Ramos (cell line): ENCODE data around the gene TSKU.

Experiments used
- in situ Hi-C: fragments of 300-500 bp; cut with MboI; formaldehyde crosslinking; loops from one replicate; pipeline ENCODE4 v1.14.3; 2022; ENCODE audit warnings: low sequenced_read_pairs; ENCODE audit not compliant: unreplicated experiment

Gene TSKU

DNA sequence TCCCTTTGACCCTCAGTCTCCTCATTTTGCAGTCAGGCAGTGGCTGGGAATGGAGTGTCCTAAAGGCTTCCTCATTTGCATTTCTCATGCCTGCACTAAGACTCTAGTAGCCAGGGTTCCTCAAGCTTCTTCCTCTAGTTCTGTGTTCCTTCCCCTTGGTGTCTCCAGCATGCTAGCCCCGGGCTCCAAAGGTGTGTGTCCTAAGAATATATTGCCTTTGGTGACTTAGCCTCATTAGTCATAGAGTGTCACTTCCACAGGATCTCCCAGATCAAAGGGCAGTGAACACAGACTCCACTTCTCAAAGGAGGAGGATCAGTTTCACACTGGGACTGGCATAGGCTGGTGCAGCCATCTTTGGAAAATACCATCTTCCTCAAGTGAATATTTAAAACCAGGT is 56.2 kb downstream of the TSKU start:
- in situ Hi-C loops: no loop called here

DNA sequence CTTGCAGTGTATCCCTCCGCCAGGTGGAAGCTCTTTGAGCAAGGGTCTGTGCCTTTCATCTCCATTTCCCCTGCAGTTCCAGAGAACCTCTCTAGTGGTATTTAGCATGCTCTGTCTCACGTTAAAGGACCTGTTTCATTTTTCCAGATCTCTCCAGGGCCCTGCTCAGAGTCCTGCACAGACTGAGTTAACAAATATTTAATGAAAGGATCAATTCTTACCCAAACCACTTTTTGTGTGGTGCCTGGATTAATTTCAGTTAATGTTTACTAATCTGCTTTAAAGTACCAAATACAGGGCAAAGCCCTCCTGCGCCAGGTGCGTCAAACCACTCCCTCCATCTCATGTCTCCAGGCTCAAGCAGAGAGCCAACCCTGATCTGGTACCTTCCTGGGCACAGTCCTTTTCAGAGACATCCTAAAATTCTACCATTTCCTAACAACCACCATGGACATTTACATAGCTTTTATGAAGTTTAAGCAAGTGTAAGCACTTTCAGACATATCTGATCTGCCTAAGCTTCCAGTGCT is 58.8 kb downstream of the TSKU start:
- in situ Hi-C loops: no loop called here

DNA sequence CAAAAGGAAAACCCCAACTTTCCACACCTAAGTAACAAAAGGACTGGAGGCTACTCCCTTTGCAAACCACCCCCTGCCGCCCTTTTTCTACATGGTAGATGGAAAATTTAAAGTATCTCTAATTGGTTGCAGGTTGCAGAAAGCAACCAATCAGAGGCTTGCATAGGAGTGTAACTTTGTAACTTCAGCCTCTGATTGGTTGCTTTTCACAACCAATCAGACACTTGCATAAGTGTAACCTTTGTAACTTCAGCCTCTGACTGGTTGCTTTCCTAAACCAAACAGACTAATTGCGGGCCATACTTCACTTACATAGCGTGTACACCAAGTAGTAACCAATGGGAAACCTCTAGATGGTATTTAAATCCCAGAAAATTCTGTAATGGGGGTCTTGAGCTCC is 60.8 kb downstream of the TSKU start:
- in situ Hi-C loops: no loop called here

DNA sequence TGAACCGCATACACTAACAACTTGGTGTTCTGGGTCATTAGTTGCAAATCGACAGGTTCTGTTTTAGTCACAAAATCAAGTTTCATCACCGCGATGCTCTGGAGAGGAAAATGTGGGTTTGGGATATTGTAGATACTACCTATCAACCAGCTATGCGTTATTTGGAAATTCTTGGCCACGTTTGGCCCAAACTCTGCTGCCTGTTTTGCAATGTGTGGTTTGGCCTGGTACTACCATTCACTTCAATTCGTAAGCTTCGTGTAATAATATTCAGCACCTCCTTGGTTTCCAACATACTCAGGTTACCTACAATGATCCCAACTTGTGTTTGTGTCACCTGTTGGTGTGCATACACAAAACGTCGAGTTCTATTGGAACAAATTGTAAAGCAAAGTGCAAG is 61.4 kb downstream of the TSKU start:
- in situ Hi-C loops: no loop called here

DNA sequence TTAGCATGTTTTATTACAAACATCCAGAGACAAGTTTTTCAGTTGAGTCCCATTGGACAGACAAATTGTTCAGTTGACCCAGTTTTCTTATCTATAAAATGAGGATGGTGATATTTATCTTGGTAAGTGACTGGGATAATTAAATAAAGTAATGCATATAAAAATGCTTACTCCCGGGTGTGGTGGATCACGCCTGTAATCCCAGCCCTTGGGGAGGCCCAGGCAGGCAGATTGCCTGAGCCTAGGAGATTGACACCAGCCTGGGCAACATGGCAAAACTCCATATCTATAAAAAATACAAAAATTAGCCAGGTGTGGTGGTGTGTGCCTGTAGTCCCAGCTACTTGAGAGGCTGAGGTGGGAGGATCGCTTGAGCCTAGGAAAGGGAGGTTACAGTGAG is 61.9 kb downstream of the TSKU start:
- in situ Hi-C loops: no loop called here

DNA sequence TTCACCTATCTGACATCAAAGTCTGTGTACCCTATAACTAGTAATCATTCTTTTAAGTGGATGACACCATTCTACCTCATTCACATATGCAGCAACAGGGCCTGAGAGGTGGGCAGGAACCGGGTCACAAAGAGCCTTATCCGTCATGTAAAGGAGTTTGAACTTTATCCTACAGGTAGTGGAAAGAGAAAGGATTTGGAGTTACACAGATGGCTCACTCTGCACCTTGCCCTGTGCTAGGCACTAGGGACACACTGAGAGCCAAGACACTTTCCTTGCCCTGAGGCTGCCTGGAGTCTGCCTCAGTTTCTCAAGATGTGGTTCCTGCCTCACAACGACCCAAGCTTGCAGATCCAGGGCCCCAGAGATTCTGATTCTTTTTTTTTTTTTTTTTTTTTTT is 63.3 kb downstream of the TSKU start:
- in situ Hi-C loops: no loop called here
